Measurements from ENCODE around the gene POLR3B.

- TF ChIP-seq CTCF (IDR thresholded peaks at IDR 0.05) = no peak
- no peak for TF ChIP-seq POLR2A (IDR thresholded peaks at IDR 0.05)
- no peak for TF ChIP-seq POLR2AphosphoS5 (IDR thresholded peaks at IDR 0.05)
- TF ChIP-seq EP300 (IDR thresholded peaks at IDR 0.05; ENCODE audit: low read depth) = no peak
Observed at GRCh38 chr12:106415134-106415533, 57.6 kb downstream of the POLR3B start.

Measured in transverse colon (tissue), 4 donors.